ENCODE data around the gene TMEM176B.

Gene TMEM176B

DNA sequence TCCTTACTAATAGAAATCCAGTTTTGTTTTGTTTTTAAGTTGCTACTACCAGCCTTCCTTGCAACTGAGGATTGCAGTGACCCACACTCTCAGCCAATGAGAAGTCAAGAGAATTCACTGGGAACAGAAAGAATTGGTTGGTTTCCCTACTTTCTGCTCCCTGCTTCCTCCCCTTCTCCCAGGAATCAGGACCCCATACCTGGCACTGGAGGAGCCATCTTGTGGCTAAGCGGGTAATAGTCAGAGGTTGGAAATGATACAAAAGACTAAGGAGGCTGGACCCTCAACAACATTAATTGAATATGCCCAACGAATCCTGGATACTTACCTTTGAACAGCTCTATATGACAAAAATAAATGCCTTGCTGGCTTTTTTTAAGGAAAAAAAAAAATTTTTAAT lies 6.7 kb upstream of the TMEM176B start:
- H3K4me3 ChIP-seq (replicated peaks; ENCODE audit: low read depth, low read length), result no peak overlapping the region

DNA sequence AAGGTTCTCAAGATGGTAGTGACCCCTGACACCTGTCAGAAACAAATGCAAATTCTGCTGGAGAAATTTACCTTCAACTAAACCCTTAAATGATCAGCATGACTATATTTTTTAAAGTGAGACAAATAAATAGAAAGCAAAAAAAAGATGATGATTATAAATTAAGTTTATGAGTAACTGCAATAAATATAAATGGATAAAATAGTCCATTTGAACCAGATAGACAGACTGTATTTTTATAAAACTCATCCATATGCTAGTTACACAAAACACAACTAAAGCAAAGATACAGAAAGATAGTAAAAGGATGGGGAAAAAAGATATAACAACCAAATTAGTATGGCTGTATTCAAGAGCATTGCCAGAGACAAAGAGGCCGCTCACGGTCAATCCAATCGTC lies 6.3 kb upstream of the TMEM176B start:
- no peak overlapping the region for H3K4me3 ChIP-seq (replicated peaks; ENCODE audit: low read depth, low read length)
- DNase-seq (ENCODE audit: extremely low read depth, low read depth), result no peak
- no peak for TF ChIP-seq CTCF (IDR thresholded peaks at IDR 0.05; ENCODE audit: low read depth, low read length, missing control alignments)

More for the DNA sequence above, 6.7 kb upstream of the TMEM176B start:
- TF ChIP-seq CTCF (IDR thresholded peaks at IDR 0.05; ENCODE audit: low read depth, low read length, missing control alignments), result peak; percentile 5
- no peak for DNase-seq (ENCODE audit: extremely low read depth, low read depth)

GRCh38 chr7:150805864-150806263 lies 5.7 kb upstream of the TMEM176B start:
- TF ChIP-seq CTCF (IDR thresholded peaks at IDR 0.05; ENCODE audit: low read depth, low read length, missing control alignments), result no peak
- no peak for DNase-seq (ENCODE audit: extremely low read depth, low read depth)
- H3K4me3 ChIP-seq (replicated peaks; ENCODE audit: low read depth, low read length), result no peak overlapping the region

GRCh38 chr7:150804802-150805201 lies 4.6 kb upstream of the TMEM176B start:
- H3K4me3 ChIP-seq (replicated peaks; ENCODE audit: low read depth, low read length), result no peak overlapping the region
- DNase-seq (ENCODE audit: extremely low read depth, low read depth), result no peak
- no peak for TF ChIP-seq CTCF (IDR thresholded peaks at IDR 0.05; ENCODE audit: low read depth, low read length, missing control alignments)

DNA sequence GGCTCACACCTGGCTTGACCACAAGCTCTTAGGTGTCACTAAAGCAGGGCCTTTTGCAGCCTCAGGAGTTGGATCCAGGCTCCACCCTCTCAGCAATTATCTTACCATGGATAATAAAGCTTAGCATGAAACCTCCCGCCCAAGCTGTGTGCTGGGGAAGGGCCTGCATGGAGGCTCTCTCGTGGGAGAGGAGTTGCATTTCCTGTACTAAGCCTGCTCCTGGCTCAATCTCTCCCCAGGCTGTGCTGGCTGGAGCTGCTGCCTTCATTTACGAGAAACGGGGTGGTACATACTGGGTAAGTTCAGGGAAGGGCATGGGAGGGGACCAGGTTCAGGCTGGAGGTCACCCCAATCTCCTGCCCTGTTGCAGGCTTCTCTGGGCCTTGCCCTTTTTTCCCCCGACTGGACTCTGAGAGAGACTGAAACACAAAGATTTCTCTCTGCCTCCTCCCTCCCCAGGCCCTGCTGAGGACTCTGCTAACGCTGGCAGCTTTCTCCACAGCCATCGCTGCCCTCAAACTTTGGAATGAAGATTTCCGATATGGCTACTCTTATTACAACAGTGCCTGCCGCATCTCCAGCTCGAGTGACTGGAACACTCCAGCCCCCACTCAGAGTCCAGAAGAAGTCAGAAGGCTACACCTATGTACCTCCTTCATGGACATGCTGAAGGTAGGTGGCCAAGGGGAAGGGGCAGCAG lies 3.1 kb upstream of the TMEM176B start:
- no peak overlapping the region for H3K4me3 ChIP-seq (replicated peaks; ENCODE audit: low read depth, low read length)
- no peak for DNase-seq (ENCODE audit: extremely low read depth, low read depth)
- no peak for TF ChIP-seq CTCF (IDR thresholded peaks at IDR 0.05; ENCODE audit: low read depth, low read length, missing control alignments)

- TF ChIP-seq CTCF (IDR thresholded peaks at IDR 0.05; ENCODE audit: low read depth, low read length, missing control alignments), result no peak
- no peak overlapping the region for H3K4me3 ChIP-seq (replicated peaks; ENCODE audit: low read depth, low read length)
- no peak for DNase-seq (ENCODE audit: extremely low read depth, low read depth)
Observed at GRCh38 chr7:150801946-150802771, 2.0 kb upstream of the TMEM176B start.

All from HFF-Myc (cell line).